Stimulated activated CD8-positive, alpha-beta memory T cell treated with anti-CD3 and anti-CD28 coated beads, Interleukin-7, amount 100 ng/mL, for 48 hours (primary cell): ENCODE measurements around the gene PHKB.
"Not testable (repeated sequence)": the region's sequence is repeated elsewhere in the genome, so short reads cannot be mapped to it uniquely, and the experiment has no call there.

ENCODE experiments used
- DNase-seq, 2 donors: peaks; one replicate each; pipeline ENCODE4 v3.0.0-alpha.2; 2020; ENCODE audit warnings: low read depth in 1 of 2; ENCODE audit errors: extremely low read depth in 1 of 2

The PHKB gene

DNA sequence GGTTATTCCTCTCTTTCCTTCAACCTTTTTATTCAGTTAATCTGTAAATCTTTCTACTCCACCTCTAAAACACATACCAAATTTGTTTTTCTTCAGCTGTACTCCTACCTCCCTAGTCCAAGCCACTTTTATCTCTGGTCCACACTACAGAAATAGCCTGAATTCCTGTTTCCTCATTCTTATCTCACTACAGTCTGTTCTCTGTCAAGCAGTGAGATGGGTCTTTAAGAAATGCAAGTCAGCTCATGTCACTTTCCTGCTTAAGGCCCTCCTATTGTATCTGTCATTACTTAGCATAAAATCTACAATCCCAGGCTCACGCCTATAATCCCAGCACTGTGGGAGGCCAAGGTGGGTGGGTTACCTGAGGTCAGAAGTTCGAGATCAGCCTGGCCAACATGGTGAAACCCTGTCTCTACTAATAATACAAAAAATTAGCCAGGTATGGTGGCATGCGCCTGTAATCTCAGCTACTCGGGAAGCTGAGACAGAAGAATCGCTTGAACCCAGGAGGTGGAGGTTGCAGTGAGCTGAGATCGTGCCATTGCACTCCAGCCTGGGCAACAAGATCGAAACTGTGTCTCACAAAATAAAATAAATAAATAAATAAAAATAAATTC lies 7.0 kb downstream of the PHKB start:
- not testable (repeated sequence) for DNase-seq

DNA sequence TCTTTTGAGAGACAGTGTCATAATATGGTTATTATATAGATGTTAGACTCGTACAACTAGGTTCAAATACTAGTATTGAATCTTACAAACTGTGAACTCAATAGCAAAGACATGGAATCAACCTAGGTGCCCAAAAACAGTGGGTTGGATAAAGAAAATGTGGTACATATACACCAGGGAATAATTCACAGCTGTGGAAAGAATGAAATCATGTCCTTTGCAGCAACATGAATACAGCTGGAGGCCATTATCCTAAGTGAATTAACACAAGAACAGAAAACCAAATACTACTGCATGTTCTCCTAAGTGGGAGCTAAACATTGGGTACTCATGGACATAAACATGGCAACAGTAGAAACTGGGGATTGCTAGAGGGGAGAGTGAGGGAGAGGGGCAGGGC lies 8.1 kb downstream of the PHKB start:
- no peak for DNase-seq

DNA sequence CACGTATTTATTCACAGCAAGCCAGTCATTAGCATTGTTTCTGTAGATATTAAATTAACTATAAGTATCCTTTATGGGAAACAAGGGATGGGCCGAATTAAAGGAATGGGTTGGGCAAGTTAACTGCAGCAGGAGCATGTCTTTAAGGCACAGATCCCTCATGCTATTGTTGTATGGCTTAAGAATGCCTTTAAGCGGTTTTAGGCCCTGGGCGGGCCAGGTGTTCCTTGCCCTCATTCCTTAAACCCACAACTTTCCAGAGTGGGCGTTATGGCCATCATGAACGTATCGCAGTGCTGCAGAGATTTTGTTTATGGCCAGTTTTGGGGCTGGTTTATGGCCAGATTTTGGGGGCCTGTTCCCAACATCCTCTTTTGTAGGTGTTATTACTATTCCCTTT lies 9.1 kb downstream of the PHKB start:
- DNase-seq = no peak

DNA sequence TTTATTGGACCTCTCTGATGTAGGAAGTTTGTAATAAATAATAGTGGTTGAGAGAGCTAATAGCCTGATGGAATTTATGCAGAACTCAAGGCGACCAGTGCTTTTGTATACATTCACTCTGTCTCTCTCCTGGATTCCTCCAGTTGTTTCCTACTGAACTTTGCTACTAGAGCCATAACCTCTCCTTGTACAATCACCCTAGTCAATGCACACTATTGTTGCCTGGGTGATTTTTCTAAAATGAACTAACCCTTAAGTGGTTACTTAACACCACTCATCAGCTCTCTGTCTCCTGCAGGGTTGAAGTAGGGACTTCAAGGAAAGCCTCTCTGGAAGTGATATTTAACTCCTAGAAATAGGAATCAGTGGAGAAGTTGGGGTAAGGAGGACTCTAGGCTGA lies 9.7 kb downstream of the PHKB start:
- DNase-seq = no peak

DNA sequence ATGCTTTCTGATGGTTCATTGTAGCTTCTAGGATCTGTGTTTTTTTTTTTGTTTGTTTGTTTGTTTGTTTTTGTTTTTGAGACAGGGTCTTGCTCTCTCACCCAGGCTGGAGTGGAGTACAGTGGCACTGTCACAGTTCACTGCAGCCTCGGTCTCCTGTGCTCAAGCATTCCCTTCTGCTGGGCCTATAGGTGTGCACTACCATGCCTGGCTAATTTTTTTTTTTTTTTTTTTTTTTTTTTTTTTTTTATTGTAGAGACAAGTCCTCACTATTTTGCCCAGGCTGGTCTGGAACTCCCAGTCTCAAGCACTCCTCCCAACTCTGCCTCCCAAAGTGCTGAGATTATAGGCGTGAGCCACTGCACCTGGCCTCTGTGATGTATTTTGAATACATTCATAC lies 11.9 kb downstream of the PHKB start:
- DNase-seq = not testable (repeated sequence)

DNA sequence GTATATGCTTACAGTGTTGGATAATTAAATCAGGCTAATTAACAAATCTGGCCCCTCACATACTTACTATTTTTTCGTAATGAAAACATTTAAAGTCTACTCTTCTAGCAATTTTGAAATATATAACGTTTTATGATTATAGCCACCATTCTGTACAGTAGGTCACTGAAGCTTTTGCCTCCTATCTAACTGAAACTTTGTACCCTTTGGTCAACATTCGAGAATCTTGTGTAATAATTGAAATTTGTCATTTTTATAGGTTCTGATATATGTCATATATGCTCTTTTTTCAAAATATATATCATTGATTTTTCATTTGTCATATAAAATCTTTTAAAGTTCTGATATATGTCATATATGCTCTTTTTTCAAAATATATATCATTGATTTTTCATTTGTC lies 12.7 kb downstream of the PHKB start:
- no peak for DNase-seq

DNA sequence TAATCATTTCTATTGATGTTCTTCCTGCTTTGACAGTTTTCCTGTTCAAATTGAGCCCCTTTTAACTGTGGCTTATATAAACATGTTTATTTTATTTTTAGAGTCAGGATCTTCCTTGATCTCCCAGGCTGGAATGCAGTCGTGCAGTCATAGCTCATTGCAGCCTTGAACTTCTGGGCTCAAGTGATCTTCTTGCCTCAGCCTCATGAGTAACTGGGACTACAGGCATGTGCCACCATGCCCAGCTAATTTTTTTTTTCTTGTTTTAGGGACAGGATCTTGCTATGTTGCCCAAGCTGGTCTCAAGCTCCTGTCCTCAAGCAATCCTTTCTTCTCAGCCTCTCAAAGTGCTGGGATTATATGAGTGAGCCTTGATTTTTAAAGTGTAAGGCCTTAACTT lies 14.7 kb downstream of the PHKB start:
- no peak for DNase-seq

DNA sequence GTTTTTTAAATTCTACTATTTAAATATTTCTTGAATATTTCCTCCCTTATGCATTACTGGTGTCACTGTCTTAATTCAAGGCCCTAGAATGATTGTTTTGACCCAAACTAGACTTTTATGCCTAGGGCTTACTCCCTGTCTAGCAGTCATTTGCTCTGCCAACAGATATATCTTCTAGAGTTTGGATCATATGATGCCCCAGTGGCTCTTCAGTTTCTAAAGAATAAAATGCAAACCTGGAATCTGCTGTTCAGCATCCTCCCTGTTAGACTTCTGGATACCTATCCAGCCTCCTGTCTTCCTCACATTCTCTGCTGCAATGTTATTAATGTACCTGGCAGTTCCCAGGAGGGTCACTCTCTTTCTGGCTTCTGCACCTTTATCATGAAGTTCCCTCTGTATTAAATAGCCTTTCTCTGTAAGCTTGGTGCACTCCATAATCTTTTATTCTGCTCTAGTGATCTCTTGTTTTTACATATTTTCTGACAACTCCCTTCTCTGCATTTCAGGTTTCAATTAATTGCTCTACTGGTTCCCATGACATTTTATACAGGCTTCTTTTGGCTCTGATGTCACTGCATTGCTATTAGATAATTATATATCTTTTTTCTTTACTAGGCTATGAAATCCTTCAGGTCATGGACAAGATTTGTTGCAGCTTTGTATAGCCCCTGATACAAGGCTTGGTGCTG lies 15.7 kb downstream of the PHKB start:
- no peak for DNase-seq

DNA sequence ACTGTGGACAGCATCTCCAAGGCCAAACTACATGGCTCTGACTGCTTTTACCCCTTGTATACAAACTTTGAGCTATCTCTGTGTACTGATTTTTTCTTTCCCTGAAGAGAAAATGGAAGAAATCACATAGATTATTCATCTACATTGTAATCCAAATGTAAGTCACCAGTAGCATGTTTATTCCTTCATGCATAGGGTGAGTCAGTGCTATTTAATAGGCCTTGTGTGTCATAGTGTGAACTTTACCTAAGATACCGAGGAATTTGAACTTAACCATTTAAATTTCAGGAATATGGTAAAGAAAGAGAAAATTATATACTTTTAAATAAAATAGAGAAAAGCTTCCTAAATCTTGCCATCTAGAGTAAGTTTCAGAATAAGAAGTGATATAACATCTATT lies 16.5 kb downstream of the PHKB start:
- DNase-seq = no peak

DNA sequence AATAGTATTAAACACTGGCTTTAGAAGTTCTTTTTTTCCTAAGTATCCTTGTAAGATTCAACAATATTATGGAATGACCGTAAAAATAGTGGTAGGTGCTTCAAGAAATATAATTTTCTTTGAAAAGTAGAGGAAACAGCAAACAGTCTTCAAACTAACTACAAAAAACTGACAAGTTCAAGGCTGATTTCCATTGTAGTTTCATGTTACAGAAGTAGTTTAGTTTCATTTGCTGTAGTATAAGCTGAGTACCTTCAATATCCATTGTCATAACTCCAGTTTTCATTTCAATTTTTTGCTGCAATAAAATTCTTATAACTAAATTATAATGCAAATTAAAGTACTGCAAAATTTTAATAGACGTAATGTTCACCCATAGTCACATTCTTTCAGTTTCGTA lies 19.3 kb downstream of the PHKB start:
- DNase-seq = no peak

DNA sequence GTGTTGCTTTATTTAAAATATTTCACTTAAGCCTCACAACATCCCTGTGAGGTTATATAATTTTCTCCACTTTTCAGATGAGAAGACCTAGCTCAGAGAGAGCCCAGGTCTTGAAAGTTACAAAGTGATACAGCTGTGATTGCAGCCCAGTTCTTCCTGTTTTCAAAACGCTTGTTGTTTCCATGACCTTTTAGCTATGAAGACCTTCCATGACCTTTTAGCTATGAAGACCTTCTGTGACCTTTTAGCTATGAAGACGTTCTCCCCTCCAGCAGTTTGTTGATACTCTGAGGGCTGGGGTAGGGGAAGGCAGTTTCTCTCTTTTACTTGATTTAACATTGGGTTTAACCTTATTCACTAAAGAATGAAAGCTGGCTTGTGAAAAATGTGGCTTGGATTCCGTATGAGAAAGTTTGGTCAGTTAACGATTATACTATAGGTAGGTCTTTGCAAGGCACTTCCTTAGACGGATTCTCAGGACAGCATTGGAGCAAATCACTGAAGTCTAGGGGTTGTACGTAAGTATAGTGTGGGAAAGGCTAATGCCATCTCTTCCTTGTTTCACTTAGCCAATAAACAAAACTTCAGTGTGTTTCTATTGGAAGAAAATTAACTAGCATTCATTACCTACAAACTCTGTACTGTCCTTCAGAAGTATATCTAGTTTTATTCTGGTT lies 20.7 kb downstream of the PHKB start:
- no peak for DNase-seq

DNA sequence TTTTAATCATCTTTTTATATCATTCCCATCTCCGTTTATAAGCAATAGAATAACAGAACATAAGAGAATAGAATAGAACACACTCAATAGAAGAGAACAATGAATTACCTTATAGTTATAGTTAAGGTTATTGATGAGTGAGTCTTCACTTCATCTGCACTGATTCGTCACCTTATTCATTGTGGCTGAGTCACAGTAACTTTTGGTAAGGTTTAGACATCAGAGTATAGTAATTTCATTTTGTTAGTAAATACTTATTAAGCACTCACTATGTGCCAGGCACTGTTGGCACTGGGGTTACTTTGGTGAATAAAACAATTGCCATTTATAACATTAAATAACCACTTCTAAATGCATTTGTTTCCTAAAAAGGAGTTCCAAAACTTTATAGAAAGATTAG lies 22.5 kb downstream of the PHKB start:
- DNase-seq = no peak

DNA sequence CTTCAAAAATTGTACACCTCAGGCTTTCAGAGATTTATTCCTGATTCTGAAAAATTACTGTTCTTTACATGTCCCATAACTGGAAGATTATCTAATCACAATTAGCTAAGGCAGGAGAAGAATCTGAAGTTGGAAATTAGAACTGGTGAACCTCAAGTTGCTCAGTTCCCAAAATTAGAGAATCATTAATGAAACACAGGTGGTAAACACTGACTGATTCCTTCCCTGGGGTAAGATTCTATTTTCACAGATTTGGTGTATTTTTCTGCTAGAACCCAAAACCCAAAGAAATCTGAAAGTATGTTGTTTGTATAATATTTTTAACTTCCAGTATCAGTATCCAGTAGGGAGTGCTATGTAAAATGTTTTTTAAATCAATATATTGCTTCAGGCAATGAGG lies 25.7 kb downstream of the PHKB start:
- DNase-seq = no peak

DNA sequence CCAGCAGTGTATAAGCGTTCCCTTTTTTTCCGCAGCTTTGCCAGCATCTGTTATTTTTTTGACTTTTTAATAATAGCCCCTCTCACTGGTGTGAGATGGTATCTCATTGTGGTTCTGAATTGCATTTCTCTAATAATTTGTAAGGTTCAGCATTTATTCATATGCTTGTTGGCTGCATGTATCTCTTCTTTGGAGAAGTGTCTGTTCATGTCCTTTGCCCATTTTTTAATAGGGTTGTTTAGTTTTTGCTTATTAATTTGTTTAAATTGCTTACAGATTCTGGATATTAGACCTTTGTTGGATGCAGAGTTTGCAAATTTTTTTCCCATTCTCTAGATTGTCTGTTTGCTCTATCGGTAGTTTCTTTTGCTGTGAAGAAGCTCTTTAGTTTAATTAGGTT lies 26.9 kb downstream of the PHKB start:
- no peak for DNase-seq

DNA sequence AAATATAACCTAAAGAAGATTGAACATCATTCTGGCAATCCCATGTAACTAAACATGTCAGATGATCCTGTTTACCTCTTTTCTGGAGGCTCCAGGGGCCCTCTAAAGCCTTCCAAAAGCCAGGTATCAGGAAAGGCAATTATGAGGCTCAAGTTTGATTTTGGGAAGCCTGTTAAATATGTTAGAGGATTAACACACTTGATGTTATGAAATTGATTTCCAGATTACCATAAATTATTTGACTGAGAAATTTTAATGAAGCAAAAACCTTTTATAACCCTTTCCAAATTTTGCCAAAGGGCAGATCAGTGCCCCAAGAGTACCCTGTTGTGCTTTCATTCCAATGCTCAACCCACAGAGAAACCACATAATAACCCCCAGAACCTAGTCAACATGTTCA lies 29.3 kb downstream of the PHKB start:
- no peak for DNase-seq

DNA sequence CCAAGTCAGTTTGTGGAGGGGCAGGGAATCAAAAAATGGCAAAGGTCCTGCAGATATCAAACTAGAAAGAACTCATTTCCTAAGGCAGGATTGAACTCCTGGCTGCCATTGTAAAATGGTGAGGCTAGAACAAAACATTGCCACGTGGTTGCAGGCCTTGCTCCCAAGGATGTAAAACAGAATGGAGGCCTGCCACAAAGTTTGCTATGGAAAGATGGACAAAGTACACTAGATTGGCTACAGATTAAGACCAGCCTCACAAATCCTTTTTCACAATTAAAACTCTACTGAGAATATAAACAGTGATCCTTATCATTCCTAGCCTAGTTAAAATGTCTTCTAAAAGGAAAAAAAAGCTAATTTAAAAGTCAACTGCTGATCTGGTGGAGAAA lies 30.9 kb downstream of the PHKB start:
- DNase-seq = no peak

DNA sequence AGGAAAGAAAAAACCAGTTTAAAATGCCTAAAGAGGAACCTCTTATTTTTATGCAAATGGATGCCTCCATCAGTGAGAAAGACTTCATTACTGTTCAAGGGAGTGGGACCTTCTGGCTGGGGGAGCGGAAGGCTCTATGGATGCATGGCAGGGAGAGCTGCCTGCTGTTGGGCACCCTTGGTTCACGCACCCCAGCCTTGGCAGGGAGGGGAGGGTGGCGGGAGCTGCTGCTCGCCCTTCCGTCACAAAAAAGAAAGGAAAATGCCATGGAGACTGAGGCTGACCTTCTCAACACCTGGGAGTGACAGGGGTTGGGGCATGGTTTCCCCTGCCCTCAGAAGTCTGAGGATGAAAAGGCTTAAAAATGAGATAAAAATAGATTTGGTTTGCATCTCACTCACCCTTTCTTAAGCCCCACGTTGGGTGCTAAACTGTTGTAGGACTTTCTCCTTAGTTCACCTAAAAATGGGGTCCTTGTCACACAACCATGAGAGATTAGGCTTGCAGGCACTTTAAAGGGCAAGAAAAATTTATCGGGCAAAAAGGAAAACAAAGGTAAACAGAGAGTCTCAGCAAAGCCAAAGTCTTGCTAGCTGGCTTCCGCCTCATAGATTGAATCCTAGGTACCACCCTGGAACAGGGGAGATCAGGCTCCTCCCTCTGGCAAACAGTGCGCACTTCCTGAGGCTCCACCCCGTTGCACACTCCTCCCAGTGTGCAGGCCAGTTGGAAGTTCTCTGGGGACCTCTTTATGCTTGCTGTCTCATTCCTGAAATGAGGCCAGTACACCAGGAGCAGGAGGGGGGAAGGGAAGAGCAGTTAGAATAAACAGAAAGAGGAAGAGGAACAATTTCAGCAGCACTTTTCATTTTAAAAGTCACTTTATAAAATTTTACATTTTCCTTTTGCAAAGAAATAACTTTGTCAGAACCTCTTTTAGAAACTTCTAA lies 31.6 kb downstream of the PHKB start:
- no peak for DNase-seq

DNA sequence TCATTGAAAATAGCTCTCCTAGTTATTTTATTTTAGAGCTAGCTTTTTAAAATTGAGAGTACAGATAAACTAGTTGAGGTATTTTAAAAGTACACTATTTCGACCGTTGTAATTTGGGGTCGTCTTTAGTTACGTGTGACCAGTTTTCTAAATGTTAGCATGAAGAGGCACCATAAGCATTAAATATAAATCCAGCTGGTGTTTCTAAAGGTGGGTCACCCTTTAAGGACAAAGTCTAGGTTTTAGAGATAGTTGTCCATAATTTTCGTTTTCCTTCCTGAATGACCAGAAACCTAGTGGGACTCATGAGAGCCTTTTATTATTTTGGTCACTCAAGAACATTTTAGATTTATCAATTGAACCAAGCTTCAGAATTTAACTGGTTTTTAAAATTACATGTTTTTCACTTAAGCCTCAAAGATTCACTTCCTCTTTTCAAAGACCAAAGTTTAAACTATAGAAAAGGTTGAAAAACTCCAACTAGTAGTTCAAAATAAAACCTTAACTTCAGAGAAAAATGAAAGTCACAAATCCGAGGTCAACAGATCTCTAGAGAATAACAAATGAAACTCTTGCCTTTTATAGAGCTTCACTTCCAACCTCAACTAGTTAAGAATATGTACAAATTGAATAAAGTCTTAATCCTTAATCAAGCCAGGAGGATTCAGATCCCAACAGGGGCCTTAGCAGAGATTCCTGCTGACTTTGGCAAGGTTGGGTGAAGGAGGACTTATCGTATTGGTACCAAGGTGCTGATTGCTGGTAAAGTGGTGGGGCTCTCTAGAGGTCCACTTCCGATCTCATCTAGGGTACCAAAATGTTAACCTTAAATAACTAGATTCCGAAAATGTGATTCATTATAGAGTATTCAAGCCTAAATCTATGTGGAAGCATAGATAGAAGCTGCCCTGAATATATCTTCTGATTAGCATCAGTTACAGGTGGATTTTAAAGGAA lies 32.5 kb downstream of the PHKB start:
- no peak for DNase-seq

DNA sequence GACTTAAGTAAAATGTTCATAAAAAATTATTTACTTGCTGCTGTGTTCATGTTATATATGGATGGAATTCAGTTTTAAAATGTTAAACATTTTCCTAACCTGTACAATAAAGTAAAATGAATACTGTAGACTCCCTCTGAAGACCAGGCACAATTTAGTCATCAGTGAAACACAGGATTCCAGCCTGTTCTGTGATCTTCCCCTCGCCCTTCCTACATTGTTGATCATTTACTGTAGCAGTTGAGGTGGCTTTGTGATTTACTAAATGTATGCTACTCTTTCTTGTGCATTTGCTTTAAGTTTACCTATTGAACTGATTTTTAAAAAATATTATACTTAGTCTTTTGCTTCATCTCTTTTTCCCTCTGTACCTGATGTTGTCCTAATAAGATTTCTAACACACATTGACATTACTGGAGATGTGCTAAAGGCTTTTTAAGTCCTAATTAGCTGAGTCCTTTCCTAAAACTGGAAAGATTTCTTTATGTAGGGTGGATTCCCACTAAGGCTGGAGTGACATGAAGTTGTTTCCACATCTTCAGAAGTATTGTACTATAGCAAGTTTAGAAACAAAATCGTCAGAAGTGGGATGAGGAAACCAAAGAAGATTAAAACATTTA lies 38.1 kb downstream of the PHKB start:
- DNase-seq = no peak
